ENCODE results near the gene GTPBP6.
"Not testable (repeated sequence)": the region's sequence is repeated elsewhere in the genome, so short reads cannot be mapped to it uniquely, and the experiment has no call there.

GTPBP6 gene

DNA sequence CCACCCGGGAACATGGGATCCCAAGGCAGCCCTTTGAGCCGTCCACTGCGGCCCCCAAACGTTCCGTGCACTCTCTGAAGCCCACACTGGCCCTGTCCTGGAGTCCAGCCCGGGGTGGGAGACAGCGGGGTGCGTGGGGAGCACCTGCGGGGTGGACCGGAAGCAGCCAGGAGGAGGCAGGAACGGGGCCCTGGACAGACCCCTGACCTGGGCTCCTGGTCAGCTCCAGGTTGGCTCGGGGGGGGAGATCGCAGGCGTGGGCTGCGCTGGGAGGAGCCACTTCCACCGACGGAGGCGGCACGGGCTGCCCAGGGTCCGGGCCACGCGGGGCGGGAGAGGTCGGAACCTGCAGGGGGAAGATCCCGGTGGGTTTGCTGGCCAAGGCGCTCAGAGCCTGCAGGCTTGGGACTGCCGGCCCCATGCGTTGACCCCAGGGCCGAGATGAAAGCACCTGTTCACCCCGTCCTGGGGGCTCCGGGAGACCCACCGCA, 43.1 kb downstream of the GTPBP6 start:
- in situ Hi-C loops (cut with HindIII; ENCODE audit: low sequenced_read_pairs): no loop called here
- no peak for DNase-seq (ENCODE audit: low read depth)
- TF ChIP-seq, protein P1, sequence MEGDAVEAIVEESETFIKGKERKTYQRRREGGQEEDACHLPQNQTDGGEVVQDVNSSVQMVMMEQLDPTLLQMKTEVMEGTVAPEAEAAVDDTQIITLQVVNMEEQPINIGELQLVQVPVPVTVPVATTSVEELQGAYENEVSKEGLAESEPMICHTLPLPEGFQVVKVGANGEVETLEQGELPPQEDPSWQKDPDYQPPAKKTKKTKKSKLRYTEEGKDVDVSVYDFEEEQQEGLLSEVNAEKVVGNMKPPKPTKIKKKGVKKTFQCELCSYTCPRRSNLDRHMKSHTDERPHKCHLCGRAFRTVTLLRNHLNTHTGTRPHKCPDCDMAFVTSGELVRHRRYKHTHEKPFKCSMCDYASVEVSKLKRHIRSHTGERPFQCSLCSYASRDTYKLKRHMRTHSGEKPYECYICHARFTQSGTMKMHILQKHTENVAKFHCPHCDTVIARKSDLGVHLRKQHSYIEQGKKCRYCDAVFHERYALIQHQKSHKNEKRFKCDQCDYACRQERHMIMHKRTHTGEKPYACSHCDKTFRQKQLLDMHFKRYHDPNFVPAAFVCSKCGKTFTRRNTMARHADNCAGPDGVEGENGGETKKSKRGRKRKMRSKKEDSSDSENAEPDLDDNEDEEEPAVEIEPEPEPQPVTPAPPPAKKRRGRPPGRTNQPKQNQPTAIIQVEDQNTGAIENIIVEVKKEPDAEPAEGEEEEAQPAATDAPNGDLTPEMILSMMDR (IDR thresholded peaks at IDR 0.05; ENCODE audit: low read depth, low read length, missing control alignments): no peak
- peak overlapping the region; percentile 45 for H3K4me3 ChIP-seq (ENCODE audit: low read depth, low read length)

DNA sequence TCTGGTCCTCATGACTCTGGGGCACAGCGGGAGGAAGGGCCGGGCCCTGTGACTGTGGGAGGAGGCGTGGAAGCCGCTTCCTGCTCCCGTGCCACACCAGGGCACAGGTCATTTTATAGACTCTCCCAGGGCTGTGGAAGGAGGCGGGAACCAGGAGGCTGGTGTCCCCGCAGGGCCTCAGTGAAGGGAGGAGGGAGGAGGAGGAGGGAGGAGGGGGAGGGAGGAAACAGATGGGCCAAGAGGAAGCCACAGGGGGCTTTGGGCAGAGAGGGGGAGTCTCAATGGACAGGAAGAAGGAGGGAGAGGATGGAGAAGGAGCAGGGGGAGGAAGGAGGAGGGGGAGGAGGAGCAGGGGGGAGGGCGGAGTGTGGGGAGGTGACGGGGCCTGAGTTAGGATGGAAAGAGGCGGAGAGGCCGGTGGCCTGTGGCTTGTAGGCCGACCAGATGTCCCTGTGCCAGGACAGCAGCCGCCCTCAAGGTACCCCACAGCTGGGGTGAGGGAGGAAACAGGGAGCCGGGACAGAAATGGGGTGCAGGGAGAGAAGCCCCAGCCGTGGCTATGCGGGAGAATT, 43.6 kb downstream of the GTPBP6 start:
- H3K4me3 ChIP-seq (ENCODE audit: low read depth, low read length): no peak overlapping the region
- in situ Hi-C loops (cut with HindIII; ENCODE audit: low sequenced_read_pairs): no loop called here
- DNase-seq (ENCODE audit: low read depth): no peak
- TF ChIP-seq, protein P1 (IDR thresholded peaks at IDR 0.05; ENCODE audit: low read depth, low read length, missing control alignments): no peak

DNA sequence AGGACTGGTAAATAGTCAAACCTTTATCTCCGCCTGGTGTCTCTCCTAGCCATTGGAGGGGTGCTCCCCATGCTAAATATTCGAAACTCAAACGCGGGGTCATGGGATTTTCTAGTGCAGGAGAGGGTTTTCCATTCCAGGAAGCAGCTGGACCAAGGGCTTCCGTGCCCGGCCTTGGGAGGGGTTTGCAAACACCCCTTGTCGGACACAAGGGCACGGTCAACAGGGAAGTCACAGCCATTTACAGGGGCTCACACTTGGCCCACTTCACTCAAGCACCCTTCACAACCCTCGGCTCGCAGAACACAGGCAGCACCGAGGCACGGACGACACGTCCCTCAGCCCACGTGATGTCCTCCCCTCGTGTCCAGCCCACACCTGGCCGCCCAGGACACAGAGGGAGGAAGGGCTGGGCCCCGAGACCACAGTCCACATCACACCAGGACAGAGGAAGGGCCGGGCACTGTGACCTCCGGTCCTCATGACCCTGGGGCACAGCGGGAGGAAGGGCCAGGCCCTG, 47.7 kb downstream of the GTPBP6 start:
- TF ChIP-seq, protein P1 (IDR thresholded peaks at IDR 0.05; ENCODE audit: low read depth, low read length, missing control alignments): no peak
- H3K4me3 ChIP-seq (ENCODE audit: low read depth, low read length): no peak overlapping the region
- DNase-seq (ENCODE audit: low read depth): no peak
- in situ Hi-C loops (cut with HindIII; ENCODE audit: low sequenced_read_pairs): no loop called here

DNA sequence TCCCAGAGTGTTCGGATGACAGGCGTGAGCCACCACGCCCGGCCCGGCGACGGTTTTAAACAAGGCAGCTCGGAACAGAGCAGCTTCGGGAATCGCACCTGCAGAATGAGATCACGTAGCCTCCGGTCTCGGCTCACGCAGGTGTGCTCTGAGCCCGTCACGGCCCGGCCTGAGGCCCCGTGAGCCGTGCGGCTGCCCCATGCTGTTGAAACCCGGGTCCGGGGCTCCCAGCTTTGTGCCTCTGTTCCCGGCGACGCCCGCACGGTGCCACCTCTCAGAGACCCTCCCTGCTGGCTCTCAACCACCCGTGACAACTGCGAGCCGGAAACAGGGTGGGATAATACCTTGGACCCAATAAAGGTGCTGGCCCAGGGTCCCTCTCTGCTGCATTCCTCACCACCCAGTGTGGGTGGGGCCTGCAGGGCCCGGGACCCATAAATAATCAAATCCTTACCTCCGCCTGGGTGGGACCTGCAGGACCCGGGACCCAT, 50.8 kb downstream of the GTPBP6 start:
- DNase-seq (ENCODE audit: low read depth): no peak

DNA sequence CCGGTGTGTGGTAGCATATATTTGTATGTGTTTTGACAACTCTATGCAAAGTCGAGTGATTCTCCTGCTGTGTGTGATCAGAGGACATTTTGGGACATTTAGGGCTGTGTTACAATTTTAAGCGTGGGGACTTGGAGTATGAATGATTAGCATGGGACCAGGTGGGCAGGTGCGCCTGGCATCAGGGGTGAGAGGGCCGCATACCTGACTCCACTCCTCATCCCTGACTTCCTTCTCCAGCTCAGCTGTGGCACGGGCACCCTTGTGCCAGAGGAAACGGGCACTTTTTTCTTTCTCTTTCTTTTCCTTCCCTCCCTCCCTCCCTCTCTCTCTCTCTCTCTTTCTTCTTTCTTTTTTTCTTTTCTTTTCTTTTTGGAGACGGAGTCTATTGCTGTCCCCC, 53.1 kb downstream of the GTPBP6 start:
- TF ChIP-seq, protein P1 (IDR thresholded peaks at IDR 0.05; ENCODE audit: low read depth, low read length, missing control alignments): no peak
- in situ Hi-C loops (cut with HindIII; ENCODE audit: low sequenced_read_pairs): no loop called here
- no peak for DNase-seq (ENCODE audit: low read depth)
- H3K4me3 ChIP-seq (ENCODE audit: low read depth, low read length): no peak overlapping the region

More for the DNA sequence above, 50.8 kb downstream of the GTPBP6 start:
- in situ Hi-C loops (cut with HindIII; ENCODE audit: low sequenced_read_pairs): no loop called here
- TF ChIP-seq, protein P1 (IDR thresholded peaks at IDR 0.05; ENCODE audit: low read depth, low read length, missing control alignments): no peak
- H3K4me3 ChIP-seq (ENCODE audit: low read depth, low read length): no peak overlapping the region

DNA sequence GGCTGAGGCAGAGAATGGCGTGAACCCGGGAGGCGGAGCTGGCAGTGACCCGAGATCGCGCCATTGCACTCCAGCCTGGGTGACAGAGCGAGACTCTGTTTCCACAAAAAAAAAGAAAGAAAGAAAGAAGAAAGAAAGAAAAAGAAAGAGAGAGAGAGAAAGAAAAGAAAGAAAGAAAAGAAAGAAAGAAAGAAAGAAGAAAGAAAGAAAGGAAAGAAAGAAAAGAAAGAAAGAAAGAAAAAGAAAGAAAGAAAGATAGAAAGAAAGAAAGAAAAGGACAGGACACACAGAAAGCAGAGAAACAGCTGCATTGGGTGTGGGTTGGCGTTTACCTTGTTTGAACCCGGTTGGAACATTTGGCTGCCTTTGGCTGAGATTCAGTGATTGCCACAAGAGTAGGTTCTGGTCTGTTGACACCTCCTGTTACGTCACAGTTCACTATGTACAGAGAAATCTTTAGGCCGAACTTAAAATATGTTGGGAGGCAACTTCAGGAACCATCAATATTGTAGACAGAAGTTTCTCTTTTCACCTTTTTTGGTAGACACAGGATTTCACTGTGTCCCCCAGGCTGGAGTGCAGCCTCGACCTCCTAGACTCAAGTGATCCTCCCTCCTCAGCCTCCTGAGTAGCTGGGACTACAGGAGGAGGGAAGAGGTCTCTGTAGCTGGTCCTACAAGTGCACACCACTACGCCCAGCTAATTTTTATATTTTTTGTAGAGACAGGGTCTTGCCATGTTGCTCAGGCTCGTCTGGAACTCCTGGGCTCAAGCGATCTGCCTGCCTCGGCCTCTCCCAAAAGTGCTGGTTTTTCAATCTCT, 53.8 kb downstream of the GTPBP6 start:
- no peak overlapping the region for H3K4me3 ChIP-seq (ENCODE audit: low read depth, low read length)
- TF ChIP-seq, protein P1 (IDR thresholded peaks at IDR 0.05; ENCODE audit: low read depth, low read length, missing control alignments): no peak
- in situ Hi-C loops (cut with HindIII; ENCODE audit: low sequenced_read_pairs): no loop called here
- DNase-seq (ENCODE audit: low read depth): no peak

DNA sequence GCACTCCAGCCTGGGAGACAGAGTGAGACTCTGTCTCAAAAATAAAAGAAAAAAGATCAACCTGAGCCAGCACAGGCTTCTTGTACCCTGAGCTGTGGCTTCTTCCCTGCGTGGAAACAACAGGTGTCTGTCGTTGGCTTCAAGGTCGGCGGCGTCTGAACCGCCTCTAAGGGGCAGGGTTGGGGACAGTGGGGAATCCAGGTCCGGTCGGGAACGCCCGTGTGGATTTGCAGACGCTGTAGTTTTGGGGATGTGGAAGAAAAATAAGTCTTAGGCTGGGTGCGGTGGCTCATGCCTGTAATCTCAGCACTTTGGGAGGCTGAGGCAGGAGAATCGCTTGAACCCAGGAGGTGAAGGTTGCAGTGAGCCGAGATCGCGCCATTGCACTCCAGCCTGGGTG, 54.6 kb downstream of the GTPBP6 start:
- H3K4me3 ChIP-seq (ENCODE audit: low read depth, low read length); DNase-seq (ENCODE audit: low read depth); in situ Hi-C loops (cut with HindIII; ENCODE audit: low sequenced_read_pairs): not testable (repeated sequence)
